Naive thymus-derived CD8-positive, alpha-beta T cell (primary cell): Measurements from ENCODE around the gene TNFRSF9. TPM values are rescaled to one million over a fixed set of nuclear protein-coding genes. Genes with fewer than 3 reads are reported as not detected.

ENCODE experiments used
- ATAC-seq, 2 donors: fragments of 150-1000 bp; cut with Tn5 transposase in 1 of 2; sonication (Bioruptor Pico), chemical (Tn5 transposase) in 1 of 2; 1 replicate in 1 of 2; 2 replicates in 1 of 2; pipeline ENCODE4 v1.10.0; 2021; ENCODE audit warnings: mild to moderate bottlenecking in 2 of 2, moderate library complexity in 2 of 2
- POLR2A ChIA-PET: fragments of 350-600 bp; sonication (Branson Sonifier 250); formaldehyde crosslinking; loops from one replicate; lab custom pipeline; 2021; ENCODE audit warnings: antibody characterized with exemption; lab: Charles Lee
- DNase-seq, 10 donors: peaks; one replicate each; pipeline versions ENCODE4 v3.0.0 to v3.0.0-alpha.2; 2020 to 2022
- H3K27ac Mint-ChIP-seq, 10 donors: one replicate each; pipeline ENCODE4 v1.8.0; 2020 to 2022; ENCODE audit warnings: mild to moderate bottlenecking in 10 of 10, mixed read lengths in 10 of 10, moderate library complexity in 4 of 10, inconsistent platforms in 1 of 10
- H3K27me3 Mint-ChIP-seq, 5 donors: one replicate each; pipeline ENCODE4 v1.8.0; 2021 to 2022; ENCODE audit warnings: mixed read lengths in 5 of 5
- H3K36me3 Mint-ChIP-seq, 3 donors: one replicate each; pipeline ENCODE4 v1.8.0; 2020 to 2022; ENCODE audit warnings: mixed read lengths in 3 of 3, mild to moderate bottlenecking in 2 of 3, inconsistent platforms in 1 of 3
- H3K4me1 Mint-ChIP-seq, 4 donors: one replicate each; pipeline ENCODE4 v1.8.0; 2021 to 2022; ENCODE audit warnings: mixed read lengths in 4 of 4
- H3K4me3 Mint-ChIP-seq, 10 donors: one replicate each; pipeline ENCODE4 v1.8.0; 2020 to 2022; ENCODE audit warnings: mild to moderate bottlenecking in 10 of 10, mixed read lengths in 10 of 10, moderate library complexity in 6 of 10, inconsistent platforms in 1 of 10
- H3K9me3 Mint-ChIP-seq, 9 donors: one replicate each; pipeline ENCODE4 v1.8.0; 2020 to 2022; ENCODE audit warnings: mixed read lengths in 9 of 9, mild to moderate bottlenecking in 3 of 9, inconsistent platforms in 1 of 9, moderate library complexity in 1 of 9
- polyA plus RNA-seq, 3 donors: library from polyadenylated mRNA; unstranded; fragments of 300-500 nt; fragmentation: Illumina TruSeq; gene quantifications; one replicate each; pipeline ENCODE4 v1.2.3, GENCODE V29; 2021
- total RNA-seq, 8 experiments: library from RNA in 2 of 8; stranded (reverse) in 2 of 8; gene quantifications; one replicate each; pipeline ENCODE4 v1.2.3 and lab custom pipeline; 2021 to 2026

TNFRSF9 gene
- total and polyA plus RNA-seq, 5 experiments from 2014 or later, result 0.05 to 5.1 (median 0.24) TPM

DNA sequence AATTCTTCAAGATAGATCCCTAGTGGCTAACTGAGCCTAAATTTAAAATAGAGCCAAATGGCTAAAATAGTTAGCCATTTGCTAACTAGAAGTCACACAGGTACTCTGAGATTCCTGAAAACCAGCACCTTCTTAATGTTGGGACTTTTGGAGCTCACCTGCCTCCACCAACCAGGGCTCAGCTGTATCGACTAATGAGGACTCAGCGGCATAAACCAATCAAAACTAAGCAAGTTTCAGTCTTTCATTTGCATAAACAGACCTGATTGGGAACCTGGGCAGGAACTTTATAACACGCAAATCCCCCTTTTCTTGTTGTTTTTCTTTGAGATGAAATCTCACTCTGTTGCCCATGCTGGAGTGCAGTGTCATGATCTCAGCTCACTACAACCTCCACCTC lies 28.5 kb downstream of the TNFRSF9 start:
- POLR2A ChIA-PET, result no interaction called here
- H3K4me3 Mint-ChIP-seq, result peak overlapping the region in 2 of 10 donors; percentile 73 to 92
- no peaks in the 10 kb centered on the region for H3K36me3 Mint-ChIP-seq
- peak overlapping the region in 2 of 10 donors; percentile 51 to 94 for H3K27ac Mint-ChIP-seq
- H3K27me3 Mint-ChIP-seq, result no peaks in the 10 kb centered on the region
- H3K4me1 Mint-ChIP-seq, result peaks cover 7 to 56% (median 24%) of the 10 kb centered on the region in 4 donors
- ATAC-seq (no peak), DNase-seq (peak in 1 of 10 donors; percentile 15)
- no peaks in the 10 kb centered on the region for H3K9me3 Mint-ChIP-seq

DNA sequence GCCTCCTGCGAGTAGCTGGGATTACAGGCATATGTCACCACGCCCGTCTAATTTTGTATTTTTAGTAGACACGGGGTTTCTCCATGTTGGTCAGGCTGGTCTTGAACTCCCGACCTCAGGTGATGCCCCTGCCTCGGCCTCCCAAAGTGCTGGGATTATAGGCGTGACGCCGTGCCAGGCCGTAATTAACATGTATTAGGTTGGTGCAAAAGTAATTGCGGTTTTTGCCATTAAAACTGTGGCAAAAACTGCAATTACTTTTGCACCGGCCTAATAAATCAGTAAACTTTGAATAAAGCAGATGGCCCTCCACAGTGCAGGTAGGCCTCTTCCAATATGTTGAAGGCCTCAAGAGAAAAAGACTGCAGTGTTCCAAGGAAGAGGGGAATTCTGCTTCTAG lies 35.4 kb downstream of the TNFRSF9 start:
- POLR2A ChIA-PET, result no interaction called here
- ATAC-seq (no peak), DNase-seq (no peak)
- no peaks in the 10 kb centered on the region for H3K9me3 Mint-ChIP-seq
- no peaks in the 10 kb centered on the region for H3K27me3 Mint-ChIP-seq
- H3K4me3 Mint-ChIP-seq, result no peak overlapping the region
- H3K27ac Mint-ChIP-seq, result peak overlapping the region in 1 of 10 donors; percentile 13
- H3K4me1 Mint-ChIP-seq, result peaks cover 0 to 24% (median 4%) of the 10 kb centered on the region in 4 donors
- H3K36me3 Mint-ChIP-seq, result no peaks in the 10 kb centered on the region

DNA sequence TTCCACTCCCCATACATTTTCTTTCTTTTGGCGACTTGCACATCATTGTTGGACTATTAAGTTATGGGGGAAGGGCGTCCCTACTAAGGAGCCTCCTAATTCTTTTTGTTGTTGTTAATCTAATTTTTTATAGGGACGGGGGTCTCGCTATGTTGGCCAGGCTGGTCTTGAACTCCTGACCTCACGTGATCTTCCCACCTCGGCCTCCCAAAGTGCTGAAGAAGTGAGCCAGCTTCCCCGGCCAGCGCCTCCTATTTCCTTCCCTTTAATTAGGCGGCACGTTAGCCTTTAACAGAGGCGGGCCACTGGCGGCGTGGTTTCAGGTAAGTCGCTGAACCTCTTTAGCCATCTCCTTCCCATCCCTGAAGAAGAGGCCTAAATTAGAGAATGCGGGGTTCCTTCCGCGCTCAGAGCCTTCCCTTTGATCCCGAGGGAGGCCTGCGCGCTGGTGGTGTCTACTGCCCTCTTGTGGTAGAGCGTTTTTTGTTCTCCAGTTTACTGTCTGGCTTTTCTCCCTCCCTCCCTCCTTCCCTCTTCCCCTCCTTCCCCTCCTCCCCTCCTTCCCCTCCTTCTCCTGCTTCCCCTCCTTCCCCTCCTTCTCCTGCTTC lies 38.1 kb downstream of the TNFRSF9 start:
- POLR2A ChIA-PET, result no interaction called here

DNA sequence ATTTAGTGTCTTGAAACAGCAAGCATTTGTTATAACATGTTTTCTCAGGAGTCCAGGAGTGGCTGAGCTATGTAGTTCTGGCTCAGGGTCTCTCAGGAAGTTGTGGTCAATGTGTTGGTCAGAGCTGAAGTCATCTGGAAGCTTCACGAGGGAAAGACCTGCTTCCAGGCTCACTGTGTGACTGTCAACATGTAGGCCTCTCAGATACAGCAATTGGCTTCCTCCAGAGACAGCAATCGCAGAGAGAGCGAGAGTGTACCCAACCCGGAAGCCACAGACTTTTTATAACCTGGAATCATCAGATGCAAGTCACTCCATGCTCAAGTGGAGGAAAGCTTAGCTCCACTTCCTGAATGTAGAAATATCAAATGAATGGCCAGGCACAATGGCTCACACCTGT lies 40.9 kb downstream of the TNFRSF9 start:
- H3K36me3 Mint-ChIP-seq, result no peaks in the 10 kb centered on the region
- ATAC-seq (no peak), DNase-seq (no peak)
- H3K27ac Mint-ChIP-seq, result peak overlapping the region in 4 of 10 donors; percentile 53 to 73 (median 60)
- no peaks in the 10 kb centered on the region for H3K9me3 Mint-ChIP-seq
- peaks cover 0 to 23% (median 7%) of the 10 kb centered on the region in 4 donors for H3K4me1 Mint-ChIP-seq
- no peak overlapping the region for H3K4me3 Mint-ChIP-seq
- POLR2A ChIA-PET, result no interaction called here
- H3K27me3 Mint-ChIP-seq, result no peaks in the 10 kb centered on the region

More for the DNA sequence above, 38.1 kb downstream of the TNFRSF9 start:
- H3K27me3 Mint-ChIP-seq, result no peaks in the 10 kb centered on the region
- H3K27ac Mint-ChIP-seq, result peak overlapping the region in 2 of 10 donors; percentile 19 to 70
- H3K4me1 Mint-ChIP-seq, result peaks cover 0 to 29% (median 7%) of the 10 kb centered on the region in 4 donors
- peak overlapping the region; percentile 45 to 81 (median 66) for H3K4me3 Mint-ChIP-seq
- ATAC-seq (peak; percentile 68 to 87), DNase-seq (peak; percentile 29 to 74 (median 52))
- no peaks in the 10 kb centered on the region for H3K9me3 Mint-ChIP-seq
- no peaks in the 10 kb centered on the region for H3K36me3 Mint-ChIP-seq

DNA sequence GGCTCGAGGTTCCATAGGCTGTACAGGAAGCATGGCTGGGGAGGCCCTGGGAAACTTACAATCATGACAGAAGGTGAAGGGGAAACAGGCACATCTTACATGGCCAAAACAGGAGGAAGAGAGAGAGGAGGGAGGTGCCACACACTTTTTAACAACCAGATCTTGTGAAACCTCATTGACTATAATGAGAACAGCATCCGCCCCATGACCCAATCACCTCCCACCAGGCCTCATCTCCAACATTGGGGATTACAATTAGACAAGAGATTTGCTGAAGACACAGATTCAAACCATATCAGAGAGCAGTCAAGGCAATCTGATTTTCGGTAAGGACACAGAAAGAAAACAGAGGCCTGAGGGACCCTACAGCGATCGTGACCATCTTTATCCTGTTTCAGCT lies 41.7 kb downstream of the TNFRSF9 start:
- no peak for ATAC-seq
- peak overlapping the region in 1 of 10 donors; percentile 46 for H3K4me3 Mint-ChIP-seq
- POLR2A ChIA-PET, result no interaction called here
- H3K27ac Mint-ChIP-seq, result peak overlapping the region in 3 of 10 donors; percentile 51 to 63 (median 63)
- no peaks in the 10 kb centered on the region for H3K27me3 Mint-ChIP-seq
- H3K36me3 Mint-ChIP-seq, result no peaks in the 10 kb centered on the region
- H3K4me1 Mint-ChIP-seq, result peaks cover 0 to 23% (median 7%) of the 10 kb centered on the region in 4 donors
- no peak for DNase-seq
- H3K9me3 Mint-ChIP-seq, result no peaks in the 10 kb centered on the region

DNA sequence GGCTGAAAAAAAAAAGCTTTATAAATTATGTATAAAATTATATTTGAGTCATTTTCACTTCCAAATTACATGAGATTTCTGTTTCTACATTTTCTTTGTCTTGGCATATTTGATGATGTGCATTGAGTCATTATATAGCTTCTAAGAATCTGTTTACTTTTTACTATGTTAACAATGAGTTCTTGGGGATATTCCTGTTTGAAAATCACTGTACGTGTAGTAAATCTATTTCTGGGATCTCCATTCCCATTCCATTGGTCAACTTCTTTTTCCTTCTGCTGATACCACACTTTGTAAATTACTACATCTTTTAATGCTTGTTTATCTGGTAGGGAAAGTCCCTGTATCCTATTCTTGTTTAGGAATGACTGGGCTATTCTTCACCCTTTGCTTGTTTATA lies 43.6 kb downstream of the TNFRSF9 start:
- DNase-seq (no peak), ATAC-seq (no peak)
- Mint-ChIP-seq H3K4me1 (peaks cover 0 to 26% (median 3%) of the 10 kb centered on the region in 4 donors), H3K27me3 (no peaks in the 10 kb centered on the region), H3K4me3 (no peak overlapping the region), H3K36me3 (no peaks in the 10 kb centered on the region), H3K9me3 (no peaks in the 10 kb centered on the region), H3K27ac (no peak overlapping the region)
- POLR2A ChIA-PET, result interaction anchor here (0.7 kb wide), 1 partner anchor 528 kb away, joined by 3 read pairs; no protein-coding TSS in a partner anchor

DNA sequence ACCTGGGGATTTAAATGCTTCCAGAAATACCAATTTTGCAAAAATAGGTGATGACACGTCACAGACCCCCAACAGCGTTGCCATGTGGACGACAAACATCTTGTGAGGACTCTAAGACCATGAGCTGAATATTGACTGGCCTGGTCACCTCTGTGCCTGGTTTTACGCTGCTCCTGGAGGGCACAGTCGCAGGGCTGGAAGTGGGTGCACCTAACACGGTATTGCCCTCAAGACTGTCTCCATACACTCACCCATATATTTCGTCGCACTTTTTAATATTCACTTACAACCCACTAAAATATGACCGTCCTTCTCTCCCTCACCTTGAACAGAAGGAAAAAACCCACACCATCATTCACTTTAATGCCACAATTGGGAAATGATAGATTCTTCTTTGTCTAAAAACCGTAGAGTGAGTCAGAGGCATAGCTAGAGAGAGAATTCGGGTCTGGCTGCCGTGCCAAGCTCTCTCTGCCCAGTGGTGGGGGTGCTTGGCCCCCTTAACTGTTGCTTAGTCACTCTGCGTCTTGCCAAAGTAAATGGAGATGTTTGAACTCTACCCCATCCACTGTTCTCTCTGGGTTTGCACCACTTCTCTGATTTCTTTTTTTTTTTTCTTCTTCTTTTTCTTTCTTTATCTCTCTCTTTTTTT lies 47.0 kb downstream of the TNFRSF9 start:
- ATAC-seq, result no peak
- POLR2A ChIA-PET, result no interaction called here
- Mint-ChIP-seq H3K9me3 (peaks cover 0 to 3% (median 0%) of the 10 kb centered on the region in 9 donors), H3K4me1 (peaks cover 0 to 13% (median 0%) of the 10 kb centered on the region in 4 donors), H3K27ac (no peak overlapping the region), H3K4me3 (no peak overlapping the region), H3K27me3 (peaks cover 0 to 13% (median 1%) of the 10 kb centered on the region in 5 donors), H3K36me3 (peaks cover 0 to 4% (median 0%) of the 10 kb centered on the region in 3 donors)
- no peak for DNase-seq

DNA sequence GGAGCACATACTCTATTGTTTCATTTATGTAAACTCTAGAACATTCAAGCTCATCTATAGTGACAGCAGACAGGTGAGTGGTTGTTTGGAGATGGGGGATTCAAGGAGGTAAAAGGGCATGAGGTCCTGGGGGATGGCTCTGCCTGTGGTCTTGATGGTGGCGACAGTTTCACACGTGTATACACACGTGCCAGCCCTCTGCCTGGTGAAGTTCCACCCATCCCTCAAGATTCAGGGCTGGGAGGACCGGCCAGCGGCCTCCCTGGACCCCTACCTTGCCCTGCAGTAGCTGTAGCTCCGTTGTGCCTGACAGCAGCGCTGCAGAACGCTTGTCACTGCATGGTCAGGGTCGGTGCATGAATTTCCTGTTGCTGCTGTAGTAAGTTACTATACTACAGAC lies 48.8 kb downstream of the TNFRSF9 start:
- H3K27me3 Mint-ChIP-seq, result peaks cover 1 to 26% (median 4%) of the 10 kb centered on the region in 5 donors
- H3K4me3 Mint-ChIP-seq, result no peak overlapping the region
- H3K4me1 Mint-ChIP-seq, result peaks cover 0 to 16% (median 0%) of the 10 kb centered on the region in 4 donors
- ATAC-seq, result no peak
- no peak overlapping the region for H3K27ac Mint-ChIP-seq
- DNase-seq, result no peak
- peaks cover 0 to 4% (median 0%) of the 10 kb centered on the region in 3 donors for H3K36me3 Mint-ChIP-seq
- POLR2A ChIA-PET, result interaction anchor here (0.5 kb wide), 1 partner anchor 67 kb away, joined by 3 read pairs; no protein-coding TSS in a partner anchor
- peaks cover 0 to 3% (median 0%) of the 10 kb centered on the region in 9 donors for H3K9me3 Mint-ChIP-seq

DNA sequence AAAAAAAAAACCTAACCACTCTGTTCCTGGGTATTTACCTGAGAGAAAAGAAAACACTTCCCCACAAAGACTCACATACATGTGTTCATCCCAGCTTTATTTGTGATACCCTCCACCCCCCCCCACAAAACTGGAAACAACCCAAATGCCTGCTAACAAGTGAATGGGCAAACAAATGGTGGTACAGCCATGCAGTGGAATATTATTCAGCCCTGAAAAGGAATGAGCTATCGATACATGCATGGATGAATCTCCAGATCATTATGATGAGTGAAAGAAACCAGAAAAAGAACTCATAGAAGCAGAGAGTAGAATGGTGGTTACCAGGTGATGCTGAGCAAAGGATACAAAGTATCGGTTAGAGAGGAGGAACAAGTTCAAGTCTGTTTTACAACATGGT lies 49.8 kb downstream of the TNFRSF9 start:
- POLR2A ChIA-PET, result no interaction called here
- peaks cover 1 to 27% (median 4%) of the 10 kb centered on the region in 5 donors for H3K27me3 Mint-ChIP-seq
- H3K4me1 Mint-ChIP-seq, result peaks cover 0 to 16% (median 0%) of the 10 kb centered on the region in 4 donors
- peaks cover 0 to 3% (median 0%) of the 10 kb centered on the region in 9 donors for H3K9me3 Mint-ChIP-seq
- H3K27ac Mint-ChIP-seq, result no peak overlapping the region
- no peak overlapping the region for H3K4me3 Mint-ChIP-seq
- peaks cover 0 to 4% (median 0%) of the 10 kb centered on the region in 3 donors for H3K36me3 Mint-ChIP-seq
- no peak for DNase-seq
- ATAC-seq, result no peak

DNA sequence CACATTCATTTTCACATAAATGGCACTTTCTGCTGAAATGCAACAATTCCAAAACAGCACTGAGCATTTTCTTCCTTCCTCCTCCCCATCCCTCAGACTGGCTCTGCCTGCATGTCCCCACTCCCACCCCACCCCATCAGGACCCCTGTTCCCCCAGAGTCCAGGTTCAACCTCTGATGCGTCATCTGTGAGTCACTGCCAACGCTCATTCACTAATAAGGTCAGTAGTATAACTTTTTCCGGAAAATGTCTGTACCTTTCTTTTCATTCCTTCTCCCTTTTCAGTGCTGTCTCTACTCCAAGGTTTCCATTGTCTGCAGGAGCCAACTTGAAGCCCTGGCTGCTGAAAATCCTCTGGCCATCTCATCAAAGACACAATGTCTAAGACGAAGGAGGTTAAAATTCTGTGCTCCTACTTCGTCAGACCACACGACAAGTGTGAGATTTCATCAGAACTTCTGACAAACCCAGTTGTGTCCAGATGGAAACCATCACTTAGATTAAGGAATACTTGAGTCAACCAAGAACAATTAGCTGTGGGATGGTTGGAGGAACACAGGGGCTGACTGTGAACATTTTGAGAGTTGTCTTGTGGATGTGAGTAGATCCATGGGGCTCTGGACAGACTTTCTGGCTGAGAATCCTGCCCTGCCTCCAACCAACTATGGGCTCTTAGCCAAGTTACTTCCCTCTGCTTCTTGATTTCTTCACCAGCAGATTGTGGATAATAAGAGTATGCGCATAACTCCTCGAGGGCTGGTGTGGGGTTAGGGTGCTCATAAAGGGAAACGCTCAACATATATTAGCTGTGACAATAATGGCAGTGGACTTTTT lies 52.2 kb downstream of the TNFRSF9 start:
- H3K4me3 Mint-ChIP-seq, result no peak overlapping the region
- peaks cover 0 to 4% (median 0%) of the 10 kb centered on the region in 3 donors for H3K36me3 Mint-ChIP-seq
- ATAC-seq (no peak), DNase-seq (no peak)
- POLR2A ChIA-PET, result no interaction called here
- H3K4me1 Mint-ChIP-seq, result peaks cover 0 to 19% (median 0%) of the 10 kb centered on the region in 4 donors
- H3K27me3 Mint-ChIP-seq, result peaks cover 4 to 42% (median 12%) of the 10 kb centered on the region in 5 donors
- H3K9me3 Mint-ChIP-seq, result peaks cover 0 to 10% (median 0%) of the 10 kb centered on the region in 9 donors
- H3K27ac Mint-ChIP-seq, result peak overlapping the region in 1 of 10 donors; percentile 91

DNA sequence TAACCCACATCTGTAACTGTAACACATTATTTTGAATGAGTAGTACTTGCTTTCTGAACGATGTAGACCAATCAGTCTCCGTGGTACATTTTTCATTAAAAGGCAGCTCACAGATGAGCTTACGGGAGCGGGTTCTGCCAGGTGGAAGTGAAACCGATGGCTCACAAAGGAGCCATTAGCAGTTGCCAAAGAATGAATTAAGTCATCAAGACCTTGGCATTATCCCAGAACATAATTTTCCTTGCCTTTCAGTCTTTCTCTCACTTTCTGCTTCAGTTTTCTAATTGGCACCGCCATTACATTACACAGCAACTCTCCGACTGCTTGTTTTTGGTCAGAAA lies 54.3 kb downstream of the TNFRSF9 start:
- H3K27ac Mint-ChIP-seq, result no peak overlapping the region
- H3K4me3 Mint-ChIP-seq, result no peak overlapping the region
- H3K4me1 Mint-ChIP-seq, result peaks cover 0 to 5% (median 0%) of the 10 kb centered on the region in 4 donors
- ATAC-seq, result no peak
- POLR2A ChIA-PET, result no interaction called here
- H3K9me3 Mint-ChIP-seq, result peaks cover 0 to 10% (median 0%) of the 10 kb centered on the region in 9 donors
- H3K36me3 Mint-ChIP-seq, result peaks cover 0 to 4% (median 0%) of the 10 kb centered on the region in 3 donors
- H3K27me3 Mint-ChIP-seq, result peaks cover 4 to 42% (median 12%) of the 10 kb centered on the region in 5 donors
- no peak for DNase-seq
